GM12874 (cell line): Measurements from ENCODE around the gene SNAPC3.

Source experiments
- CTCF ChIP-seq: IDR thresholded peaks from 2 replicates; pipeline ENCODE4 v1.5.1; 2011; ENCODE audit warnings: low read depth, mild to moderate bottlenecking, control low read depth, low read length, moderate library complexity; ENCODE audit not compliant: insufficient read depth

The SNAPC3 gene

GRCh38 chr9:15482146-15482545, 59.5 kb downstream of the SNAPC3 start:
- no peak for TF ChIP-seq CTCF

GRCh38 chr9:15484802-15485201, 62.1 kb downstream of the SNAPC3 start:
- no peak for TF ChIP-seq CTCF

GRCh38 chr9:15485836-15486666, 63.4 kb downstream of the SNAPC3 start:
- TF ChIP-seq CTCF: peak; percentile 20; the same call in 1 of the 2 replicates

- no peak for TF ChIP-seq CTCF
Observed at GRCh38 chr9:15491950-15492349, 69.3 kb downstream of the SNAPC3 start.

GRCh38 chr9:15492485-15493150, 69.9 kb downstream of the SNAPC3 start:
- no peak for TF ChIP-seq CTCF

- no peak for TF ChIP-seq CTCF
Observed at GRCh38 chr9:15498246-15498995, 75.7 kb downstream of the SNAPC3 start.

GRCh38 chr9:15499139-15499538, 76.5 kb downstream of the SNAPC3 start:
- no peak for TF ChIP-seq CTCF
